Measurements from ENCODE around the gene CD40LG.

- TF ChIP-seq EZH2 (IDR thresholded peaks at IDR 0.05), result no peak
- TF ChIP-seq POLR2AphosphoS5 (IDR thresholded peaks at IDR 0.05; ENCODE audit: borderline replicate concordance, low read depth, low read length), result no peak
- TF ChIP-seq FOXP2 (optimal IDR thresholded peaks at IDR 0.05; ENCODE audit: control extremely low read depth, extremely low read length, insufficient read depth), result no peak
Observed at GRCh38 chrX:136691028-136691809, 43.3 kb downstream of the CD40LG start.

Measured in SK-N-MC (cell line).